Right ventricle myocardium inferior (tissue), 1 donor: Measurements from ENCODE around the gene RAB3IL1. TPM values are rescaled to one million over a fixed set of nuclear protein-coding genes. Genes with fewer than 3 reads are reported as not detected.
A peak's percentile ranks its signal among the peaks of the same experiment; 100 is the strongest.

Experiments used
- ATAC-seq: fragments of 200-7000 bp; cut with Tn5 transposase; one replicate; pipeline ENCODE4 v1.9.1; 2020; ENCODE audit warnings: mild to moderate bottlenecking, moderate library complexity
- DNase-seq: peaks from one replicate; pipeline ENCODE4 v3.0.0; 2021; ENCODE audit errors: missing footprints
- intact Hi-C: fragments of 100-400 bp; cut with DNase I; formaldehyde crosslinking; loops from one replicate; pipeline ENCODE4 v1.11.0; 2022
- total RNA-seq: library from RNA; stranded (reverse); fragmentation: NEBNext Ultra II Directional; extraction: Animal tissue kit (Norgen Biotek cat#: 25700); gene quantifications from one replicate; pipeline ENCODE4 v1.2.1, GENCODE V29; 2021
- donor health status: DM: no; HTN: yes; CAD: no; lungs with severe emphysema.

Gene RAB3IL1
- total RNA-seq, 1 donor from 2014 or later, result 14.0 TPM

- ATAC-seq, result no peak
- intact Hi-C loops, result no loop called here
- DNase-seq, result no peak
Measured at GRCh38 chr11:61925736-61926135, 8.4 kb upstream of the RAB3IL1 start.

GRCh38 chr11:61924064-61924455 is 6.7 kb upstream of the RAB3IL1 start:
- intact Hi-C loops, result no loop called here
- ATAC-seq (no peak), DNase-seq (no peak)

- ATAC-seq (peak; percentile 78), DNase-seq (peak; percentile 88)
- intact Hi-C loops, result no loop called here
Measured at GRCh38 chr11:61923166-61924063, 6.0 kb upstream of the RAB3IL1 start.

GRCh38 chr11:61922539-61922938 is 5.2 kb upstream of the RAB3IL1 start:
- peak; percentile 82 for ATAC-seq
- peak; percentile 89 for DNase-seq
- intact Hi-C loops, result no loop called here

- ATAC-seq, result no peak
- no peak for DNase-seq
- intact Hi-C loops, result no loop called here
Measured at GRCh38 chr11:61921446-61921845, 4.1 kb upstream of the RAB3IL1 start.

GRCh38 chr11:61919705-61920631 is 2.6 kb upstream of the RAB3IL1 start:
- intact Hi-C loops, result no loop called here
- ATAC-seq (no peak), DNase-seq (no peak)

- intact Hi-C loops, result no loop called here
- ATAC-seq (peak; percentile 29), DNase-seq (no peak)
Measured at GRCh38 chr11:61918938-61919704, 1.8 kb upstream of the RAB3IL1 start.

GRCh38 chr11:61918251-61918937 is 1.0 kb upstream of the RAB3IL1 start:
- DNase-seq, result no peak
- no peak for ATAC-seq
- intact Hi-C loops, result no loop called here

- ATAC-seq (no peak), DNase-seq (no peak)
- intact Hi-C loops, result no loop called here
Measured at GRCh38 chr11:61916737-61917333, 531 bp downstream of the RAB3IL1 start.

- intact Hi-C loops, result no loop called here
- ATAC-seq (no peak), DNase-seq (no peak)
Measured at GRCh38 chr11:61914471-61915171, 2.7 kb downstream of the RAB3IL1 start.

- ATAC-seq (no peak), DNase-seq (no peak)
- intact Hi-C loops, result no loop called here
Measured at GRCh38 chr11:61913699-61914395, 3.5 kb downstream of the RAB3IL1 start.

- no peak for DNase-seq
- no peak for ATAC-seq
- intact Hi-C loops, result no loop called here
Measured at GRCh38 chr11:61912991-61913698, 4.2 kb downstream of the RAB3IL1 start.

- intact Hi-C loops, result no loop called here
- ATAC-seq (peak; percentile 22), DNase-seq (peak; percentile 83)
Measured at GRCh38 chr11:61912530-61912898, 4.9 kb downstream of the RAB3IL1 start.

- DNase-seq, result no peak
- intact Hi-C loops, result no loop called here
- ATAC-seq, result no peak
Measured at GRCh38 chr11:61911701-61912529, 5.5 kb downstream of the RAB3IL1 start.

- no peak for DNase-seq
- ATAC-seq, result no peak
- intact Hi-C loops, result no loop called here
Measured at GRCh38 chr11:61911128-61911700, 6.2 kb downstream of the RAB3IL1 start.
